Kidney tubule cell (primary cell): ENCODE data around the gene KAT8.
A peak's percentile ranks its signal among the peaks of the same experiment; 100 is the strongest.
"Not testable (repeated sequence)": the region's sequence is repeated elsewhere in the genome, so short reads cannot be mapped to it uniquely, and the experiment has no call there.

Source experiments
- DNase-seq: peaks from one replicate; pipeline ENCODE4 v3.0.0-alpha.2; 2018; ENCODE audit warnings: low spot score

KAT8 gene

DNA sequence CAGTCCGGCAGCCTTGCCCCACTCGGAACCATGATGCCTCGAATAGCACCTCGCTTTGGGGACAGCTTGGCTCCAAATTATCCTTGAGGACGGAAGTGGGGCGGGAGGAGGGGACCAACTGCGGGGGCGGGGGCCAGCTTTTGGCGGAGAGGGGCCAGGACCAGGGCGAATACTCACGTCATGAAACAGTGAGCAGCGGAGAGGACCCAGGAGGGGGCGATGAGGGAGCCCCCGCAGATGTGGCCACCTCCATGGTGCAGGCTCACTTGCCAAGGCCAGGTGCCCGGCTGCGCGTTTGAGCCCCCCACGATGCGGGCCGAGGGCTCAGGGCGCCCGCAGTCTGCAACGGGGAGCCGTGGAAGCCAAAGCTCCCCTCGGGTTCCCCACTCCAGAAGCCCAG lies 31.4 kb downstream of the KAT8 start:
- no peak for DNase-seq

DNA sequence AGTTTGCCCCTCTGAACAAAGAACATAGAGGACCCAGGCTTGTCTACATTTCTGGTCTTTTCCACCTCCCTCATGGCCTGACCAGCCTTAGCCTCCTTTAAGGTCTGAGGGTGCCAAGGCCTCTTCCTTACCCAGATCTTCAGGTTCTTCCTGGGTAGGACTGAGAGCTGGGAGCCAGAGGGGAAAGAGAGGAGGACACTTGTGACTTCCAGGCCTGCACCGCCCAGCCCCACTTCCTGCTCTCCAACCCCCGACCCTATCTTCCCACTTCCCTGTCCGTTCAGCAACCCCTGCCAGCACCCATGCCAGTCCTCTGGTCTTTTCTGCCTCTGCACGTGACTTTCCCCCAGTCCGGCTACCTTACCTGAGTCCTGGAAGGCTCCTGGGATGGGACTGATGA lies 31.9 kb downstream of the KAT8 start:
- no peak for DNase-seq

DNA sequence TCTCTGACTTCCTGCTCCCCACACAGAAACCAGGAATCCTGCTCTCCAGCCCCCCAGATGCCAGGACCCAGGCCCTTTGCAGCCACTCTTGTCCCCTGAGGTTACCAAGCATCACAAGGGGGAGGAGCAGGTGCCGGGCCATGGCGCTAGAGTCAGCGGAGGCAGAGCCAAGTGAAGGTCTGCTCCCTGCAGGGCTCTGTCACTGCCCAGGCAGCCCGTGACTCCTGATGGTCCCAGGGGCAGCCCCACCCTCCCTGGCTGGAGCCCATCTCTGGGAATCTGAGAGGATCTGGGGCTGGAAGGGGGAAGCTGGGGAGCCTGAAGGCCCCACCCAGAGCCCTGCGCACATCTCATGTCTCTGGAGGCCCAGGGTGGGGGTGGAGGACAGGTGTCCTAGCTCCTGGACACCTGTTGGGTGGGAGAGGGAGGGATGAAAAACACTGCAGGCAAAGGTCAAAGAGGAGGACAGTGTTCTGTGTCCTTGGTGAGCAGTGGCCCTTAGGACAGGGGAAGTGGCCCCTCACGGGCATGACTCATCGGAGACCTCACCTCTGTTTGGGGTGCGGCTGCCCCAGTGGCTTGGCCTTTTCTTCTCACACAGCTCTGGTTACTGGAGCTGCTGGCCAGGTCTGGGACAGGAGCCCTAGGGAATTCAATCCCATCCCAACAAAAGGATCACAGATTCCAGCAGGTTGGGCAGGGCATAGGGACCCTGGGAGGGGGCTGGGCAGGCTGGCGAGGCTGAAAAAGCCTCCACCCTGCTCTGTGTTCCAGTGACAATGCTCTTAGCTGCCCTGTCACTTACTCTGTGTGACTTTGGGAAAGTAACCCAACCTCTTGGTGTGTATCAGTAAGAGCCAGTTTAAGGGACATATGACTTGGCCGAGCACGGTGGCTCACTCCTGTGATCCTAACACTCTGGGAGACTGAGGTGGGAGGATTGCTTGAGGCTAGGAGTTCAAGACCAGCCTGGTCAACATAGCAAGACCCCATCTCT lies 32.7 kb downstream of the KAT8 start, which contains the start of gene PRSS36:
PRSS36 (minus strand) TSS at position 173 of the 997 bp plus-strand sequence; CDS start at position 142, 31 bp downstream.
- no peak for DNase-seq

DNA sequence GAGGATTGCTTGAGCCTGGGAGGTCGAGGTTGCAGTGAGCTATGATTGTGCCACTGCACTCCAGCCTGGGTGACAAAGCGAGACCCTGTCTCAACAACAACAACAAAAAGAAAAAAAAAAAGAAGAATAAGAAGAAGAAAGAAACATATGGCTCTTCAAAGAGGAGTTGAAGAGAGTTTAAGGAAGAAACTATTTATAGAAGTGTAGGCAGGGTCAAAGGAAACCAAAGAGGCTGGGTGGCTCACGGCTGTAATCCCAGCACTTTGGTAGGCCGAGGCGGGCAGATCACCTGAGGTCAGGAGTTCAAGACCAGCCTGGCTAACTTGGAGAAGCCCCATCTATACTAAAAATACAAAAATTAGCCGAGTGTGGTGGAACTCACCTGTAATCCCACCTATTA lies 33.5 kb downstream of the KAT8 start:
- not testable (repeated sequence) for DNase-seq

DNA sequence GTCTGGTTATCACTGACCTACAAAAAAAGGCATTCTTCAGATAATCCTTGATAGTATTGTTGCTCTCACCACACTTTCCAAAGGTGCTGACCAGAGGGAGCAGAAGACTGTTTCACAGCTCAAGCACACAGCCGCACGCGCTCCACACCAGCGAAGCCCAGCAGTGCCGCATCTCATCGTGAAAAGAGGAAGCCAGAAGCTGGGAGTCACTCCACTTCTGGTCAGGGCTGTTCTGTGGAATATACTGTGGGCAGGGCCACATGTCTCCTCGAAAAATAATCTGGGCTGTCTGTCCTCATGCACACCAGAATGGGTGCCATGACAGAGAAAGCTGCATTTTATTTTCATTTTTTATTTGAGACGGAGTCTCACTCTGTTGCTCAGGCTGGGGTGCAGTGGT lies 39.7 kb downstream of the KAT8 start:
- DNase-seq, result no peak

DNA sequence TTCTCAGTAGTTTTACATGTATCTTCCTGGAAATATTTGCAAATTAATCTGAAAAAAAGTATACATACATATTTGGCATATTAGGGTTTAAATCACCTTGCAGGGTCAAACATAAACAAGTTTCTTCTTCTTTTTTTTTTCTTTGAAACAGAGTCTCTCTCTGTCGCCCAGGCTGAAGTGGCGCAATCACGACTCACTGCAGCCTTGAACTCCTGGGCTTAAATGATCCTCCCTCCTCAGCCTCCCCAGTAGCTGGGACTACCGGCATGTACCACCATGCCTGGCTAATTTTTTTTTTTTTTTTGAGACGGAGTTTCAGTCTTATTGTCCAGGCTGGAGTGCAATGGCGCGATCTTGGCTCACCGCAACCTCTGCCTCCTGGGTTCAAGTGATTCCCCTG lies 49.9 kb downstream of the KAT8 start:
- DNase-seq, result no peak

DNA sequence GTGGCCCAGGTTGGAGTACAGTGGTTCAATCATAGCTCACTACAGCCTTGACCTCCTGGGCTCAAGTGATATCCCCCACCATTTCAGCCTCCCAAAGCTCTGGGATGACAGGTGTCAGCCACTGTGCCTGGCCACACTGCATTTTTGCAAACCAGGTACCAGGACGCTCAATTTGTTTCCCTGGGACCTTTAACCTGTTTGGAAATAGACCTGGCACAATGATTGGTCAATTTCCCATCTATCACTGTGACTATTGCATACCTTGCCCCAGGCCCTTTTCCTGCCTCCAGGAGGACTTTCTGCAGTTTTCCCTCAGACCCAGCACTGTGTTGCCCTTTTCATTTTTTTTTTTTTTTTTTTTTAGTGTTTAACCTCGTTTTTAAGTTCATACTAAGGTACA lies 51.4 kb downstream of the KAT8 start:
- DNase-seq, result no peak

DNA sequence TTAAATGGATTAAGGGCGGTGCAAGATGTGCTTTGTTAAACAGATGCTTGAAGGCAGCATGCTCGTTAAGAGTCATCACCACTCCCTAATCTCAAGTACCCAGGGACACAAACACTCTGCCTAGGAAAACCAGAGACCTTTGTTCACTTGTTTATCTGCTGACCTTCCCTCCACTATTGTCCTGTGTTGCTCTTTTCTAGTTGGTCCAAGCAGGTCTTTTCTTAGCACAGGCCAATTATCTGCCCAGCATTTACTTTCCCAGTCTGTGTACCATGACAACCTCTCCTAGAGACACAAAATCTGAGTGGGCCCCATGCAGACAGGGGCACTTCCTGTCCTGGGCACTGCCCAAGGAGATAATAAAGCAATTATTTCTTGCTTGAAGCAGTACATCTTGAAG lies 52.6 kb downstream of the KAT8 start:
- not testable (repeated sequence) for DNase-seq

DNA sequence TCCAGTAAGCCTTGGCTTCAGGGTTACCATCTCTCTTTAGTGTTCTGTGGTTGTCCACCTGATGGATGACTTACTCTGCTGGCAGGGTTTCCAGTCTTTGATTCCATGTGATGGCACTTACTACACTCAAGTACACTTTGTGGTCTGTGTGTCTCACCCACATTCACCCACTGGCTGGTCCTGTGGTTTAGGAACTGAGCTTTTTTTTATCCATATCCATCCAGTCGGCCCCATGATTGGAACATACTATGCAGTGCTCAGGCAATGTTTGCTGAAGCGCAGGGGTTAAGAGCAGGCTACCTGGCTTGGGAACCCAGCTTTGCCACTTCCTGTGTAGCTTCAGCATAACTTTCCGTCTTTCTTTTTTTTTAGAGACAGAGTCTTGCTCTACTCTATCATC lies 59.7 kb downstream of the KAT8 start:
- peak; percentile 92 for DNase-seq

DNA sequence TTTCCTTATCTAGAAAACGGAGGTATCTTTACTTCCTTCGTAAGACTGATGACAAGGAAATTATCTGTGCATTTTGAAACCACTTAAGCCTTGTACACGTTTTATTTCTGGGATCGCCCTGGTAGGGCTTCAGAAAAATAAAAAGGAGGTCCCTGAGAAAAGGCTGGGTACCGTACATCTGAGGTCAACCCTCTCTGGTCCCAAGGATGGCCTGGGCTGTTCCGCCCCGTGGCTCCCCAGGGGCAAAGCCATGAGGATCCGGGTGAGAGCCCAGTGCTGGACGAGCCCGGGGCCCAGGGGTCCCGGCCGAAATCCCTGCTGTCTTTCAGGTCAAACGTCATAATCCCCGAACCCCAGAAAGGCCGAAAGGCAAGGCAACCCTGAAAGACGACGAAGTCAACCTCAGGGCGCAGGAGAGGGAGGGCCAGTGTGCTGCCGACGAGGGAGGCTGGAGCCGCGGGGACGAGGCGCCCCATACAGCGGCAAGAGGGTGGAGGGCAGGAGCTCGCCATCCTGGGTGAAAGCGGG lies 61.8 kb downstream of the KAT8 start:
- no peak for DNase-seq

DNA sequence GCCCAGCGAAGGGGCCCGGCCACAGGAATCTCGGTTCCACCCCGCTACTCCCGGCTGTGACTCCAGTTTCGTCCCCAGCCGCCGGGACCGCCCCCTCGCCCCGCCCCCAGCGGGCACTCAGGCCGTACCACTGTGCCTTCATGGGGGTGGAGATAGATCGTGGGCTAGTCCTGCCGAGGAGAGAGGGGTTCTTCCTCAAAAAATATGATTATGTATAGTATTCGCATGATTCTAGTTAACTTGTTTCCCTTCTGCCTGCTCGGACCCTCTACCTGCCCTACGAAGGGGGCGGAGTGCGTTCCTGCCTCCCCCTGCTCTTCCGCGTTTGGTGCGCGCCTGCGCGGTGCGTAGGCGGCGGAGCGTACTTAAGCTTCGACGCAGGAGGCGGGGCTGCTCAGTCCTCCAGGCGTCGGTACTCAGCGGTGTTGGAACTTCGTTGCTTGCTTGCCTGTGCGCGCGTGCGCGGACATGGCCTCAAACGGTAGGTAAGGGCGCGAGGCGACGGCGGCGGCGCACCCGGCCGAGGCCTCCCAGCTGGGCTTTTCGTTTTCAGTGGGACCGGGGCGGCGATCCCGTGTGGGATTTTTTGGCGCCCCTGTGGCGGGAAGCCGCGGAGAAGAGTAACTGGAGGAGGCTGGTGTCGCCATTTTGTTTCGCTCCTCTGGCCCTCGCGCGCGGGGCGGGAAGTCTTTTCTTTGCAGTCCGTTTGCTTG lies 62.4 kb downstream of the KAT8 start, which contains the start of gene FUS:
FUS (plus strand) TSS at position 393 of the 713 bp plus-strand sequence; CDS start at position 469, 76 bp downstream.
- DNase-seq, result peak; percentile 89
